NCI-H2081 treated with DMSO at 0.1 percent for 48 hours (cell line): ENCODE data around the gene PARVB.

Experiments used
- DNase-seq: peaks from one replicate; lab custom pipeline; 2025; lab: John Stamatoyannopoulos, UW

The PARVB gene

GRCh38 chr22:44028091-44028490 is 4.0 kb downstream of the PARVB start:
- DNase-seq: no peak

- DNase-seq: no peak
Observed at GRCh38 chr22:44029069-44029468, 5.0 kb downstream of the PARVB start.

DNA sequence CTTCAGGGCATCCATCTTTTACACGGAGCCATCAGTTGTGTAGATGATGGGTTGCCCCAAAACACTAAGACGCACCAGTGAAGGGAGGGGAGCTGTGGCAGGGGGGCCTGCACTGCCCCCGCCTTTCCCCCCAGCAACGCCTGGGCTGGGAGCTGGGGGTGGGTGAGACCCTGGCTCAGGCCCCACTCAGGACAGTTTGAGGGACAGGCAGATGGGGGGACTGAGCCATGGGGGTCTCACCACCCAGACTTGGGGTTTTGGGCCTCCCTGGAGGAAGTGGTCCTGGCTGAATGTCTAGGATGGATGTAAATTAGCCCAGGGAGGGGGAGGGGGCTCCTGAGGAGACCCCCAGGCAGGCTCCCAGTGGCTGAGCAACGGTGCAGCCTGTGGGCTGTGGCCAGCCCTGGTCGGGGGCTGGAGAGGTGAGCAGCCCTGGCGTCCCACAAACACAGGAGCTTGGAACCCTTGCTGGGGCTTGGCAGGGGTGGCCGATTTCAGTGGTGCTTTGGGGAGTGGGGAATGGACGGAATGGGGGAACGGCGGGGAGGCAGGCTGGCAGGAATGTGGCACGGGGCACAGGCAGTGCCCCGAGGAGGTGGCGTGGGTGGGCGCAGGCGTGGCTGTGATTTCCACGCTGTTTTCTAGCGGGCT is 6.1 kb downstream of the PARVB start:
- no peak for DNase-seq

GRCh38 chr22:44030702-44031082 is 6.6 kb downstream of the PARVB start:
- DNase-seq: no peak

GRCh38 chr22:44031158-44031952 is 7.3 kb downstream of the PARVB start:
- no peak for DNase-seq

DNA sequence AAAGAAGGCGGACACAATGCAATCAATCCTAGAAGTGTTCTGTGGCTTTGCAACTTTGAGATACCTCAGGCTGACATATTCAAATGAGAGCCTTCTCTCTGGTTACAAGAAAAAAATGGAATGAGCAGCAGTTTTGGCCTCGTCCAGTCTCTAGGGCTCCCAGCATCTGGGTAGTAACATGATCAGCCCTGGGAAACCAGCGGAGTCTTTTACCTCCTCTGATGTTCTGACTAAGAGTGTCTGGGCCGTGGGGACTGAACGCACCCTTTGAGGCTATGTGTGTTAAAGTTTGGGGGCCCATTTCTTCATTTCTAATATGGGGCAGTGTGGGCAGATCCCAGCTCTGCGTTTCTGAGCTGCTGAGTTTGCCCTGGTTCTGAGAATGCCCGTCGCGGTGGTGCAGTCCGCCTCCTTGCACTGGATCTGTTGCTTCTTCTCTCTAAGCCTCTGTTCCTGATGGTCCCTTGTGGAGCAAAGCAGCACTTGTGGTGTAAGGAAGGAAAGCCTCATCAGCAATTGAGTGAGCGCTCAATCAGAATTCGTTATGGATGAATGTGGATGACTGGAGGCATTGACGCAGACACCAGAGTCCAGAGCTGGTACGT is 8.1 kb downstream of the PARVB start:
- DNase-seq: no peak

- DNase-seq: no peak
Observed at GRCh38 chr22:44033287-44033686, 9.2 kb downstream of the PARVB start.

GRCh38 chr22:44033694-44034093 is 9.6 kb downstream of the PARVB start:
- no peak for DNase-seq

DNA sequence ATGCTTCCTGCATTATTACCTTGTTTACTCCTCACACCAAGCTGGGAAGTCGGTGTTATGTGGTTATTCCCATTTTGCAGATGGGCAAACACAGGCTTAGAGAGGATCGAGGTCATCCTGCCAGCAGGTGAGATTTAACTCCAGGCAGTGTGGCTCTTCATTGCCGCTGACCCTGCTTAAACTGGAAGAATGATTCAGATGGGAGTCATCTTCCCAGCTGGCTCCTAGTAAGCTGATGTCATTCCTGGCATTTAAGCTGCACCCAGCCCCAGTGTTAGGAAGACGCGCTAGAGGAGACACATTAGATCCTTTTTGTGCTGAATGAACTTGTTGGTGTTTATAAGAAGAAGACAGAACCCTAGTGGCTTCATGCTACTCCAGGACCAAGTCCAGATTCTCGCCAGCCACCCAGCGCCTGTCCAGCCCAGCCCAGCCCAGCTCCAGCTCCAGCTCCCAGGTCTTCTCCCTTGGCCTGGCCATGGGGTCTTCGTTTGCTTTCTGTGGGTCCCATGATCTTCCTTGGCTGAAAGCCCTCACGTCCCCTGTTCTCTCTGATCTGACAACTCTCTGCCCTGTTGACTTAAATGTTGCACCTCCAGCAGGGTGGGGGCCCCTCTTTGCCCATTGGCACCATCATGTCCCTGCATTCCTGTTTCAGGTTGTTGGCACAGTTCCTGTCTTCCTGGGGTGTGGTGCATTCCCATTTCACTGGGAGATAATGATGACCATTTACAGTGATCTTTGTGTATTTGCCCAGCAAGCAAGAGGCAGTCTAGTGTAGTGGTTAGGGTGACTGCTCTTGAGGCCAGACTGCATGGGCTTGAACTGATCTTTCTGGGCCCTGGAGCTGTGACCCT is 13.6 kb downstream of the PARVB start:
- no peak for DNase-seq

GRCh38 chr22:44039566-44040171 is 15.6 kb downstream of the PARVB start:
- DNase-seq: no peak

DNA sequence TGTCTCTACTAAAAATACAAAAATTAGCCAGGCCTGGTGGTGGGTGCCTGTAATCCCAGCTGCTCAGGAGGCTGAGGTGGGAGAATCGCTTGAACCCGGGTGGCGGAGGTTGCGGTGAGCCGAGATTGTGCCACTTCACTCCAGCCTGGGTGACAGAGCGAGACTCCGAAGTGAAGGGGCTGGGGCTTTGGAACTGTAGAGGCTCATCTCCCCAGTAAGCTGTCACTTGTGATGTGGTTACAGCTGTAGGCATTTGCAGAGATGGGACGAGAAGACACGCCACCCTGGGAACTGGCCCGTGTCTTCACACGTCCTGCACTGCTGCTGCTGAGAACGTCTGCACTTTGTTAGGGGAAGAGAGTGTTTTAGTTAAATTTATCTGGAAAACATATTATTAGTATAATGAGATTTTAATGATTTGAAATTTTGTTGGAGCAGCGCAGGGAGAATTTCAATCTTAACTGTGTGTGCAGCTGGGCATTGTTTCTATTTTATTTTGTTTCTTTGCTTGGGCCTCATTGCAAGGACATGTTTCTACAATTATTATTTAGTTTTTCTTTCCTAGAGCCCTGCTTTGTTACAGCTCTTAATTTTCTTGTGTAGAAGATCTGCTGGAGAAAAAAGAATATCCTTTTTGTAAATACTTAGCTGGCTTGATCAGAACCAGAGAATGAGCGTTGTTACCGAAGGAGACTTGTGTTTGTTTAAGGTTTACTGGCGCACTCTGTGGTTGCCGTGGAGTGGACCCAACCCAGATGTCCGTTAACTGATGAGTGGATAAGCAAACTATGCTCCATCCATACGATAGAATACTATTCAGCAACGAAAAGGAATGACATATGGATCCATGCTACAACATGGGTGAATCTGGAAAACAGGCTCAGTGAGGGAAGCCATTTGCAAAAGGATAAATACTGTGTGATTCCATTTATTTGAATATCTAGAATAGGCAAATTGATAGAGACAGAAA is 18.4 kb downstream of the PARVB start:
- DNase-seq: no peak

DNA sequence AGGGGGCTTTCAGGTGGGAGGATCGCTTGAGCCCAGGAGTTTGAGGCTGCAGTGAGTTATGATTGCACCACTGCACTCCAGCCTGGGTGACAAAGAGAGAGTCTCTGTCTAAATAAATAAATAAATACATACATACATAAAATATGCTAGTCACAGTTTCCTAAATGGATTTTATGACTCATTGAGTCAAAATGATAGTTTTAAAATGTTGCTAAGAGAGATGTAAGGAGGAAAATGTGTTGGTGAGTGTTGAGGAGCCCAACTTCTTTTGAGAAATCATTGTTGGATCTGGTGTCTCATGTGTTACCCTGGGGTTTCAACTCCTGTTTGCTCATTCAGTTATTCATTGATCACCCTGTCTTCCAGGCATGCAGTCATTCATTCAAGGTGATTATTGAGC is 21.0 kb downstream of the PARVB start:
- no peak for DNase-seq

DNA sequence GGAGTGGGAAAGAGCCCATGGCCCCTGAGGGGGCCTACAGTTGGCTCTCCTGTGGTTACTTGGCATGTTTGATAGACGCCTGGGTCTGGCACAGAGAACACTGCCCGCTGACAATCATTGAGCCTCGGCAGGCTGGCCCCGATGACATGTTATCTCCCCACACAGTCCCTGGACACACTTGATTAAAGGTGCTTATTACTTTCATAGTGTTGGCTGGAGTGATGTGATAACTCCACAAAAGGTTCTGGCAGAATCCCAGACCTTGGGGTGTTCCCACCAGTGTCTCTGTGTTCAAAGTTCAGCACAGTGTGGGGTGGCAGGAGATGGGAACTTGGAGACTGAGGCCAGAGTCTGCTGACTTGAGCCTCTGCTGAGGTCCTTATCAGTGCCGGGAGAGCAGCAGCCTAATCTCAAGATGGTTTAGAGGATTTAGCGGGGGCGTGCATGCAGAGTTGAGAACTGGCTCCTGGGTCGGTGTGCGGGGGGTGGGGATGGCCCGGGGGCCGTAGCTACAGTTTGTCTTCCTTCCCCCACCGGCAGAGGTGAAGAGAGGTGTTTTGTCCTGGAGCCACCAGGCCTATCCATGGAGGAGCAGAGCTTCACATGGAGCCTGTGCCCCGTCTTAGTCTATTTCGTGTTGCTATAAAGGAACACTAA is 22.5 kb downstream of the PARVB start:
- no peak for DNase-seq

DNA sequence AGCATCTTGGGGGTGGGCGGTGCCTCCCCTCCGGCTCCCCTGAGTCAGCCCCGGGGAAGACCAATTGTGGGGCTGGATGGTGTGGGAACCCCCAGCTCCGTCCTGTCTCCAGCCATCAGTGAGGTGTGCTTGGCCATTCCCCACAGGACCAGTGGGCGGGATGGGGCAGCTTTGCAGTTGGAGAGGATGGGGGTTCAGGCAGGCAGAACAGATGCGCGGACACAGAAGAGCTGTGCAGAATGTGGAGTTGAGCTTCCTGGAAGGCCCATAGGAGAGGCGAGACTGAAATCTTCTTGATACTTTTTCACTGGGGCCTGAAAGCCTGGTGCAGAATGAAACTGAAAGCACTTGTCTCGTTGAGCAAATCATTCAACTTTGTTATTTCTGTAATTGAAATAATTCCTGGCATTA is 23.8 kb downstream of the PARVB start:
- no peak for DNase-seq

DNA sequence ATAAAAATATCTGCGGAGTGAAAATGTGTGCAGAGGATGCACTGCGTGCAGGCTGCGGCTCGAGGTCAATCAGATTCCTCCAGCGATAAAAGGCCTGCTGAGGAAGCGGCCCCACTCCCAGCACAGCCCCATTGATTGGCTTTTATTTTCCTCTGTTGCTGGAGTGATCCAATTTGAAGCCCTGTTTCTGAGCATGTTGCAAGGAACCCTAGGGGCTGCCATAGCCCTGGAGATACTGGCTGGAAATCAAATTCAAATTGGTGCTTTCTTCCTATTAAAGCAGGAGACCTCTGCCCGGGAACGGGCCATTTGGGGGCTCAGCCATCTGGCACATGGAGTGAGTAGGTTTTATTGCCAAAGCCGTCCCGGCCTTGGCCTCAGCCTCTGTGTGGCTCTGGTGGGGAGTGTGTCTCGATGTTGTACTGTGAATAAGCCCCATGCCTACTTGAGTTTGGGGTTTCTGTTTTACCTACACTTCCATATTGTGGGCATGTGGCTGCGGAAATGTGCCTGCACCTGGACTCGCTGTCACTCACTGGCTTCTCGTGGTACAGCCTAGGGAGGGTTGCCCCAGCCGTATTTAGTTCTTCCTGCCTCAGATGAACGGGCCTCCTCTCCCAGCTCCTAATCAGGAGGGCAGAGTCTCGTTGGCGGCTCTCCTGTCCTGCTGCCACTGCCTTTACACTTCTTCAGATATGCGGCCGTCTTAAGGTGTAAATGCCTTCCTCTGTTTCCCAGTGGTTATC is 25.6 kb downstream of the PARVB start:
- no peak for DNase-seq

- no peak for DNase-seq
Observed at GRCh38 chr22:44050766-44051355, 26.8 kb downstream of the PARVB start.

GRCh38 chr22:44051358-44051757 is 27.3 kb downstream of the PARVB start:
- no peak for DNase-seq

- DNase-seq: no peak
Observed at GRCh38 chr22:44051961-44052360, 27.9 kb downstream of the PARVB start.

DNA sequence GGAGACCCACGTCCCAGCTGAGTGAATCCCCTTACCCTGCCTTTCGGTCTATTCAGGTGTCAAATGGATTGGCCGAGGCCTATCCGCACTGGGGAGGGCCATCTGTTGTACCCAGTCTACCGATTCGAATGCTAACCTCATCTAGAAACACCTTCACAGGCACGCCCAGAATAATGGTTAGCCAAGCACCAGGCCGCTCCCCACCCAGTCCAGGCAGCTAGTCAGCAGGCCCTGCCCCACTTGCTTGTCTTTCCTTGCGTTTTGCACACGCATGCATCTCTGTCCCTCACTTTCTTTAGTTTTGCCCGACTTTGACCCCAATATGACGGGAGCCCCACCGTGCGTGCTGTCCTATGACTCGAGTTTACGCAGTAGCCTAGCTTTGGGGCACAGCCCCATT is 31.7 kb downstream of the PARVB start:
- DNase-seq: no peak
